NCI-H2107 (cell line): ENCODE data around the gene ITGAV.

ENCODE experiments used
- DNase-seq: peaks from one replicate; lab custom pipeline; 2025; lab: John Stamatoyannopoulos, UW

ITGAV gene

GRCh38 chr2:186670831-186671230 lies 81.0 kb downstream of the ITGAV start:
- DNase-seq, result no peak

GRCh38 chr2:186675380-186675779 lies 85.5 kb downstream of the ITGAV start:
- DNase-seq, result no peak

GRCh38 chr2:186683341-186683740 lies 93.5 kb downstream of the ITGAV start:
- DNase-seq, result no peak

- no peak for DNase-seq
Observed at GRCh38 chr2:186687807-186688211, 98.0 kb downstream of the ITGAV start.

GRCh38 chr2:186688813-186689212 lies 99.0 kb downstream of the ITGAV start:
- no peak for DNase-seq

GRCh38 chr2:186690786-186691185 lies 100.9 kb downstream of the ITGAV start:
- no peak for DNase-seq

- DNase-seq, result no peak
Observed at GRCh38 chr2:186691231-186691630, 101.4 kb downstream of the ITGAV start.

- no peak for DNase-seq
Observed at GRCh38 chr2:186691900-186692299, 102.0 kb downstream of the ITGAV start.

- DNase-seq, result no peak
Observed at GRCh38 chr2:186693446-186693832, 103.6 kb downstream of the ITGAV start.

- DNase-seq, result no peak
Observed at GRCh38 chr2:186695081-186695756, 105.4 kb downstream of the ITGAV start.

- no peak for DNase-seq
Observed at GRCh38 chr2:186696290-186696689, 106.4 kb downstream of the ITGAV start.

- no peak for DNase-seq
Observed at GRCh38 chr2:186696804-186697203, 106.9 kb downstream of the ITGAV start.

- DNase-seq, result no peak
Observed at GRCh38 chr2:186697536-186697935, 107.7 kb downstream of the ITGAV start.

GRCh38 chr2:186699742-186700141 lies 109.9 kb downstream of the ITGAV start:
- DNase-seq, result no peak

GRCh38 chr2:186702006-186702405 lies 112.2 kb downstream of the ITGAV start:
- DNase-seq, result no peak

GRCh38 chr2:186702501-186702900 lies 112.6 kb downstream of the ITGAV start:
- no peak for DNase-seq

- DNase-seq, result no peak
Observed at GRCh38 chr2:186704897-186705296, 115.0 kb downstream of the ITGAV start.

GRCh38 chr2:186709529-186710450 lies 119.9 kb downstream of the ITGAV start:
- no peak for DNase-seq

- no peak for DNase-seq
Observed at GRCh38 chr2:186713691-186714090, 123.8 kb downstream of the ITGAV start.

- DNase-seq, result no peak
Observed at GRCh38 chr2:186714611-186715010, 124.8 kb downstream of the ITGAV start.

GRCh38 chr2:186716004-186716403 lies 126.1 kb downstream of the ITGAV start:
- DNase-seq, result no peak

- DNase-seq, result no peak
Observed at GRCh38 chr2:186716899-186717298, 127.0 kb downstream of the ITGAV start.

GRCh38 chr2:186717320-186718007 lies 127.6 kb downstream of the ITGAV start:
- DNase-seq, result no peak
